ENCODE data around the gene SMYD1.

Gene SMYD1

DNA sequence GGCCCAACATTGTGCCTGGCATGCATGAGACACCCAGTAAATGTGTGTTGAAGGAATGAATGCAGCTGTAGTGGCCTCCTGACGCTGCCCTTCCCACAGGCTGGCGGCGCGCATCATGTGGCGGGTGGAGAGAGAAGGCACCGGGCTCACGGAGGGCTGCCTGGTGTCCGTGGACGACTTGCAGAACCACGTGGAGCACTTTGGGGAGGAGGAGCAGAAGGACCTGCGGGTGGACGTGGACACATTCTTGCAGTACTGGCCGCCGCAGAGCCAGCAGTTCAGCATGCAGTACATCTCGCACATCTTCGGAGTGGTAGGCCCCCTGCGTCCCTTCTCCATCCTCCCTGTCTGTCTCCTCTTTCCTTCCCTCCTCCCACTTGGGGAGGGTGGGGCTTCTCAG, 20.1 kb downstream of the SMYD1 start:
- Histone ChIP-seq H3K36me3 (ENCODE audit: insufficient read depth, low read length) (no peaks in the 10 kb centered on the region), H3K27me3 (ENCODE audit: insufficient read depth, low read length) (peaks cover 14% of the 10 kb centered on the region), H2AFZ (ENCODE audit: low read length, unreplicated experiment) (no peak overlapping the region), H3K4me1 (ENCODE audit: control insufficient read depth, insufficient read depth, low read length, unreplicated experiment) (no peaks in the 10 kb centered on the region), H3K27ac (ENCODE audit: low read depth, low read length) (no peak overlapping the region), H3K4me3 (ENCODE audit: low read depth, low read length) (no peak overlapping the region), H3K79me2 (ENCODE audit: control insufficient read depth, insufficient read depth, low read length, unreplicated experiment) (no peaks in the 10 kb centered on the region)

DNA sequence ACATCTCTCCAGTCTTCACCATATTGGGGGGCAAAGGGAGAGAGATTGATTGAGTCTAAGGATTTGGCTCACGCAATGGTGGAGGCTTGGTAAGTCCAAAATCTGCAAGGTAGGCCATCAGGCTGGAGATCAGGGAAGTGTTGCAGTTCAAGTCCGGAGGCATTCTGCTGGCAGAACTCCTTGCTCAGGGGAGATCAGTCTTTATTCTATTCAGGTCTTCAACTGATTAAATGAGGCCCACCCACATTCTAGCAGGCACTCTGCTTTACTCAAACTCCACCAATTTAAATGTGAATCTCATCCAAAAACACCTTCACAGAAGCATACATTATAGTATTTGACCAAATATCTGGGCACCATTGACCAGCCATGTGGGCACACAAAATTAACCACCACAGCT, 21.4 kb downstream of the SMYD1 start:
- Histone ChIP-seq H3K79me2 (ENCODE audit: control insufficient read depth, insufficient read depth, low read length, unreplicated experiment) (no peaks in the 10 kb centered on the region), H3K4me3 (ENCODE audit: low read depth, low read length) (no peak overlapping the region), H3K27me3 (ENCODE audit: insufficient read depth, low read length) (peaks cover 17% of the 10 kb centered on the region), H2AFZ (ENCODE audit: low read length, unreplicated experiment) (no peak overlapping the region), H3K36me3 (ENCODE audit: insufficient read depth, low read length) (no peaks in the 10 kb centered on the region), H3K4me1 (ENCODE audit: control insufficient read depth, insufficient read depth, low read length, unreplicated experiment) (no peaks in the 10 kb centered on the region), H3K27ac (ENCODE audit: low read depth, low read length) (no peak overlapping the region)

GRCh38 chr2:88090446-88091283, 23.0 kb downstream of the SMYD1 start:
- Histone ChIP-seq H3K27ac (ENCODE audit: low read depth, low read length) (no peak overlapping the region), H3K79me2 (ENCODE audit: control insufficient read depth, insufficient read depth, low read length, unreplicated experiment) (no peaks in the 10 kb centered on the region), H3K36me3 (ENCODE audit: insufficient read depth, low read length) (no peaks in the 10 kb centered on the region), H3K4me3 (ENCODE audit: low read depth, low read length) (no peak overlapping the region), H2AFZ (ENCODE audit: low read length, unreplicated experiment) (no peak overlapping the region), H3K27me3 (ENCODE audit: insufficient read depth, low read length) (peaks cover 27% of the 10 kb centered on the region), H3K4me1 (ENCODE audit: control insufficient read depth, insufficient read depth, low read length, unreplicated experiment) (no peaks in the 10 kb centered on the region)

GRCh38 chr2:88091943-88092342, 24.3 kb downstream of the SMYD1 start:
- Histone ChIP-seq H3K27ac (ENCODE audit: low read depth, low read length) (no peak overlapping the region), H3K36me3 (ENCODE audit: insufficient read depth, low read length) (no peaks in the 10 kb centered on the region), H3K4me3 (ENCODE audit: low read depth, low read length) (no peak overlapping the region), H2AFZ (ENCODE audit: low read length, unreplicated experiment) (no peak overlapping the region), H3K79me2 (ENCODE audit: control insufficient read depth, insufficient read depth, low read length, unreplicated experiment) (no peaks in the 10 kb centered on the region), H3K27me3 (ENCODE audit: insufficient read depth, low read length) (peaks cover 40% of the 10 kb centered on the region), H3K4me1 (ENCODE audit: control insufficient read depth, insufficient read depth, low read length, unreplicated experiment) (no peaks in the 10 kb centered on the region)

DNA sequence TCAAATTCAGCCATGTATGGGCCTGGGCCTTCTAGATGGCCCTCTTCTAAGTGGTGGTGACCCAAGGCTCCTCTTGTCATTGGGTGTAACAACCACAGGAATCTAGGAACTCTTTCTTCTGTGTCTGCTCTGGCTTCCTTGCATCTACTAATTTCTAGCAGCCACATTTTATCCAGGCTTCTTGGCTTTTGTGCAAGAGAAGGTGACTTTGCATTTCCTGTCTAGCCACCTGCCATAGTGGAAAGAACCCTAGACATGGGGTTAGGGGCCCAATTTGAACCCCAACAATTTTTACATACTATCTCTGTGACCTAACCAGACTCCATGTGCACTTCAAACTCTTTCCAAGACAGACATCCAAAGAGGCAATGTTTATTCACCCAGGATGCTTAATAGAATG, 25.1 kb downstream of the SMYD1 start:
- H2AFZ ChIP-seq (ENCODE audit: low read length, unreplicated experiment): no peak overlapping the region
- no peaks in the 10 kb centered on the region for H3K79me2 ChIP-seq (ENCODE audit: control insufficient read depth, insufficient read depth, low read length, unreplicated experiment)
- no peaks in the 10 kb centered on the region for H3K36me3 ChIP-seq (ENCODE audit: insufficient read depth, low read length)
- no peaks in the 10 kb centered on the region for H3K4me1 ChIP-seq (ENCODE audit: control insufficient read depth, insufficient read depth, low read length, unreplicated experiment)
- H3K4me3 ChIP-seq (ENCODE audit: low read depth, low read length): no peak overlapping the region
- no peak overlapping the region for H3K27ac ChIP-seq (ENCODE audit: low read depth, low read length)
- peaks cover 48% of the 10 kb centered on the region for H3K27me3 ChIP-seq (ENCODE audit: insufficient read depth, low read length)

DNA sequence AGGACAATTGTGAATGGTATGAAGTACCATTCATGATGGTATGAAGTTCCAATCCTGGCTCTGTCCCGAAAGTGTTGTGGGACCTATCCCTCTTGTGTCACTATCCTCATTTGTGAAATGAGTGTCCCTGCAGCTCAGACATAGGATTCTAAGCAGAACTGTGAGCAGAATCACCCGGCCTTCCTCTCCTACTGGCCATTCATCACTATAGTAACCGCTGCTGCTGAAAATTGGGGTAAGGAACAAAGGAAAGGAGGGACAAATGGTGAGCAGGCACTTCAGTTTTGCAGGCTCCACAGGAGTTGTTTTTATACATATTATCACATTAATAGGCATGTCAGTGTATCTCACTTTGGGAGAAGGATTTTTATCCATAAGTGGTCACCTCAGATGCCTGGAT, 27.4 kb downstream of the SMYD1 start:
- Histone ChIP-seq H3K27ac (ENCODE audit: low read depth, low read length) (no peak overlapping the region), H3K36me3 (ENCODE audit: insufficient read depth, low read length) (no peaks in the 10 kb centered on the region), H3K27me3 (ENCODE audit: insufficient read depth, low read length) (peaks cover 49% of the 10 kb centered on the region), H3K4me3 (ENCODE audit: low read depth, low read length) (no peak overlapping the region), H3K79me2 (ENCODE audit: control insufficient read depth, insufficient read depth, low read length, unreplicated experiment) (no peaks in the 10 kb centered on the region), H2AFZ (ENCODE audit: low read length, unreplicated experiment) (no peak overlapping the region), H3K4me1 (ENCODE audit: control insufficient read depth, insufficient read depth, low read length, unreplicated experiment) (no peaks in the 10 kb centered on the region)

DNA sequence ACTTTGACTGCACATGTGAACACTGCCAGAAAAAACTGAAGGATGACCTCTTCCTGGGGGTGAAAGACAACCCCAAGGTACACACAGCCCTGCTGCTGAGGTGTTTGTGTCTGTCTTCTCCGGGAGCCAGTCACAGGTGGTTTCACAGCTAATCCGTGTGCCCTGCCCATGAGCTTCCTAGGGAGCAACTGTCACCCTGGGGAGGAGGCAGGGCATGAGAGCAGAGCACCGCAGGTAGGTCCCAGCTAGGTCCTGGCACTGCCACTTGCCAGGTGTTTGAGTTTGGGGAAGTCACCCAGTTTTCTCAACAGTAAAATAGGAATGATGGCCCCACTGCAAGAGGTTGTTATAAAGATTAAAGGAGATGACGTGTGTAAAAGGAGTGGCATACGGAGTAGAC, 29.1 kb downstream of the SMYD1 start:
- Histone ChIP-seq H3K27ac (ENCODE audit: low read depth, low read length) (no peak overlapping the region), H3K4me1 (ENCODE audit: control insufficient read depth, insufficient read depth, low read length, unreplicated experiment) (no peaks in the 10 kb centered on the region), H3K36me3 (ENCODE audit: insufficient read depth, low read length) (no peaks in the 10 kb centered on the region), H3K4me3 (ENCODE audit: low read depth, low read length) (no peak overlapping the region), H3K79me2 (ENCODE audit: control insufficient read depth, insufficient read depth, low read length, unreplicated experiment) (no peaks in the 10 kb centered on the region), H2AFZ (ENCODE audit: low read length, unreplicated experiment) (no peak overlapping the region), H3K27me3 (ENCODE audit: insufficient read depth, low read length) (peaks cover 57% of the 10 kb centered on the region)

DNA sequence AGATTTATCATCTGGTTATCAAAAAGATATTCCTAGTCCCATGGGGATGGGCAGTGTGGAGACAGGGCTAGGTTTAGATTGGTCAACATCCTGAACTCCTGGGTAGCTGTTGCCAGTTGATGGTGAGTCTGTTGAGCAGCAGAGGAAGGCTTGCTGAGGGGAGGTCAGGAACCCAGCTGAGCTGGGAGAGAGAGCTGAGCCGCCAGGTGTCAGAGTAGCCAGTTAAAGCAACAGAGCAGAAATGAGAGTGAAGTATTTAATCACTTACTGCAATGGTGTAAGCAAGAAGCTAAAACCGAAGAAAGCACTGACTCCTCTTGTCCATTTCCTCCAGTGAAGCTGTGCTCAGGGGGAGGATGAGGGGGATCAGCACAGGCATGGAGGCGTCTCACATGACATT, 29.6 kb downstream of the SMYD1 start:
- Histone ChIP-seq H2AFZ (ENCODE audit: low read length, unreplicated experiment) (no peak overlapping the region), H3K36me3 (ENCODE audit: insufficient read depth, low read length) (no peaks in the 10 kb centered on the region), H3K4me3 (ENCODE audit: low read depth, low read length) (no peak overlapping the region), H3K79me2 (ENCODE audit: control insufficient read depth, insufficient read depth, low read length, unreplicated experiment) (no peaks in the 10 kb centered on the region), H3K27me3 (ENCODE audit: insufficient read depth, low read length) (peaks cover 62% of the 10 kb centered on the region), H3K27ac (ENCODE audit: low read depth, low read length) (no peak overlapping the region), H3K4me1 (ENCODE audit: control insufficient read depth, insufficient read depth, low read length, unreplicated experiment) (no peaks in the 10 kb centered on the region)

DNA sequence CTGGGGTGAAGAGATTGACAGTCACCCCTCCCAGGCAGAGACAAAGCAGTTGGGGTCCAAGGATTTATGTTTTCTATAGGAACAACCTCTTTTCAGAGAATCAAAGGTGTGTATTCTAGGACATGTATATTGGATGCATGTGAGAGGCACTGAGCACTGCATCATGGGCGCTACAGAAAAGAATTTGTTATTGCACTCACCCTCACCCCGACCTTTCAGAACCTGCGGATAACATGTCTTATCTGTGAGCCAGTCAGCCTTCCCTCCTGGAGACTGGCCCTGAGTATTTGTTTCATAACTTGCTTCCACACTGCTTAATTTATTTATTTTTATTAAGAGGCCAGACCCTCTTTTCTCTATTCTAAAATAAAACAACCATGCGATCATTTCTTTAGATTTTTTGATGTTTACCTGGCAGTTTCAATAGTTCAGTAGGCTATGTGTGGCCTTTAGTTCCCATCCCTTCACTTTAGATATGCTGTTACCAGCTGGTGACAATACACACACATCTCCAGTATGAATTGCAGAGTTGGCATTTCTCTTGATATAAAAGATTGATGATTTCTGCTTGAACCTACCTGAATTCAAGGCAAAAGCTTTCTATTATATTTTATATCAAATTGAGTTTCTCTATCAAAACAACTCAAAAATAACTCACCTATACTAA, 30.4 kb downstream of the SMYD1 start:
- Histone ChIP-seq H3K4me3 (ENCODE audit: low read depth, low read length) (no peak overlapping the region), H3K27ac (ENCODE audit: low read depth, low read length) (no peak overlapping the region), H3K4me1 (ENCODE audit: control insufficient read depth, insufficient read depth, low read length, unreplicated experiment) (no peaks in the 10 kb centered on the region), H2AFZ (ENCODE audit: low read length, unreplicated experiment) (no peak overlapping the region), H3K79me2 (ENCODE audit: control insufficient read depth, insufficient read depth, low read length, unreplicated experiment) (no peaks in the 10 kb centered on the region), H3K36me3 (ENCODE audit: insufficient read depth, low read length) (no peaks in the 10 kb centered on the region), H3K27me3 (ENCODE audit: insufficient read depth, low read length) (peaks cover 68% of the 10 kb centered on the region)

DNA sequence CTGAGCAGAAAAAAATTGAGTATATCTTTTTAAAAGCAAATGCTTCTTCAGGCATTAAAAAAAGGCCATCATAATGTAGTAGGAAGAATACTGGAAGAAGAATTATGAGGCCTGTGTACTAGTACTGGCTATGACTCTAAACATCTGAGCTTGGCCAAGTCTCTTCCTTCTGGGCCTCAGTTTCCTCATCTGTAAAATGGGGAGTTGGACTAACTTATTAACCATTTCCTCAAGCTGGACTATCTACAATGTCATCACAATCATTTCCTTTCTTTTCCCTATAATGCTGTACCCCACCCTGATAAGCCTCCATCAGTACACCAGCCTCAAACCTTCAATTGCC, 30.9 kb downstream of the SMYD1 start:
- H3K27me3 ChIP-seq (ENCODE audit: insufficient read depth, low read length): peaks cover 68% of the 10 kb centered on the region

More for the DNA sequence above, 30.9 kb downstream of the SMYD1 start:
- Histone ChIP-seq H2AFZ (ENCODE audit: low read length, unreplicated experiment) (no peak overlapping the region), H3K36me3 (ENCODE audit: insufficient read depth, low read length) (no peaks in the 10 kb centered on the region), H3K79me2 (ENCODE audit: control insufficient read depth, insufficient read depth, low read length, unreplicated experiment) (no peaks in the 10 kb centered on the region), H3K27ac (ENCODE audit: low read depth, low read length) (no peak overlapping the region), H3K4me3 (ENCODE audit: low read depth, low read length) (no peak overlapping the region), H3K4me1 (ENCODE audit: control insufficient read depth, insufficient read depth, low read length, unreplicated experiment) (no peaks in the 10 kb centered on the region)

Data from ACC112 (cell line).